HUES6 (cell line): Measurements from ENCODE around the gene GNG7.
A peak's percentile ranks its signal among the peaks of the same experiment; 100 is the strongest.

Experiments used
- H3K27ac ChIP-seq: 2 replicates; pipeline ENCODE4 v1.7.0; 2013; ENCODE audit warnings: low read depth, mild to moderate bottlenecking, low read length, inconsistent platforms
- H3K27me3 ChIP-seq: 2 replicates; pipeline ENCODE4 v1.6.1; 2013; ENCODE audit warnings: low read length; ENCODE audit not compliant: control insufficient read depth, insufficient read depth
- H3K36me3 ChIP-seq: 2 replicates; pipeline ENCODE4 v1.6.1; 2013; ENCODE audit warnings: low read length; ENCODE audit not compliant: control insufficient read depth, insufficient read depth
- H3K4me1 ChIP-seq: 2 replicates; pipeline ENCODE4 v1.6.1; 2013; ENCODE audit warnings: low read length; ENCODE audit not compliant: control insufficient read depth, insufficient read depth
- H3K4me3 ChIP-seq: 2 replicates; pipeline ENCODE4 v1.5.1; 2013; ENCODE audit warnings: low read depth, low read length
- H3K9ac ChIP-seq: one replicate; pipeline ENCODE4 v1.6.1; 2013; ENCODE audit warnings: mild to moderate bottlenecking, low read length
- H3K9me3 ChIP-seq: 2 replicates; pipeline ENCODE4 v1.6.1; 2013; ENCODE audit warnings: low read depth, low read length; ENCODE audit not compliant: control insufficient read depth, insufficient read depth

The GNG7 gene

DNA sequence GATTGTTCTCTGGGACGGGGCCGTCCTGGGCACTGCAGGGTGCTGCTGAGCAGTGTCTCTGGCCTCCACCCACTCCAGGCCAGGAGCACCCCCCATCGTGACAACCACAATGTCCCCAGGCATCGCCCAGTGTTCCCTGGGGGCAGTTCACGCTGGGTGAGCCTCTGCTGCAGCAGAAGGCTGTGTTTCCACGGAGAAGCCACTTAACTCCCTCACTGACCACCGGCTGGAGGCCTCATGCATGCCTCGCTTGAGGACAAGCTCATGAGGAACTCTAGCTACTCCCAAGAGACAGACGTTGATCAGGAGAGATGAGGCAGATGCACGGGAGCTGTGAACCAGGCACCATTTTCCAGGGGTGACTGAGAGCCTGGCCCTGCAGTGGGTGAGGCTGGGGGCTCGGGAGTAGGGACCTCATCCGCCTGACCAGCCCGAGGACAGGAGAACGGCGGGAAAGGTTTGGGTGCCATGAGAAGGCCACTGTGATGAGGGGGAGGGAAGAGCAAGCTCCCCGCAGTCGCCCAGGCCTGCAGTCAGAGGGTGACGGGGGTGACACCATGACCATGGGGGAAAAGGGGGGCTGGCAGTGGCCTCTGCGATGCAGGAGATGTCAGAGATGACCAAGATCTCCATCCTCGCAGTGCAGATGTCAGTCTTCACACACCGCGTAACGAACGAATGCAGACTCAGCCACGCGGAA, 32.2 kb upstream of the GNG7 start:
- Histone ChIP-seq H3K4me1 (peaks cover 3% of the 10 kb centered on the region; the same call in 1 of the 2 replicates), H3K36me3 (peaks cover 42% of the 10 kb centered on the region), H3K4me3 (no peak overlapping the region), H3K27me3 (no peaks in the 10 kb centered on the region), H3K27ac (no peak overlapping the region), H3K9ac (no peak overlapping the region), H3K9me3 (peaks cover 10% of the 10 kb centered on the region)

DNA sequence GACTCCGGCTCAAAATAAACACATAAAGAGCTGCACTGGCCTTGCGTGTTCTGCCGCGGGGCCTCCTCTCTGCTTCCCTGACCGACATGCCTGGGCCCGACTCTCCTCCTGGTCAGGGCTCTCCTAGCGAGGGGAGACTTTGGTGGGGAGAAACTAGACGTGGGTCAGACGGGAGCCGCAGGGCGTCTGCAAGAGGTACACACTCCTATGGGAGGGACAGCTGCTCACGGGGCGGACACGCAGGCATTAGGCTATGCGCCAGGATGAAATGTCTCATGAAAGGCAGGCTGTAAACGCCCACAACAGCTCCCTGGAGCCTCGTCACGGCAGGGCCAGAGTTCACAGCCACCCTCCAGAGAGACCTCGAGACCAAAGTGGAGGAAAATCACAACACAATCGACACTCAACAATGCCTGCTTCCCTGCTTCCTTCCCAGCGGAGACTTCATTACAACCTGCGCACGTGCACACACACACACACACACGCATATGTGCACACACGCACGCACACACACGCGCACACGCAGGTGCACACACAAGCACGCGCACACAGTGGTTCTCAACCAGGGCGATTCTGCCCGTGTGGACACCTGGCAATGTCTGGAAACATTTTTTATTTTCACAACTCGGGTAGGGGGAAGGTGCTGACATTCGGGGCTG, 31.6 kb upstream of the GNG7 start:
- Histone ChIP-seq H3K4me3 (no peak overlapping the region), H3K27ac (no peak overlapping the region), H3K4me1 (peaks cover under 1% of the 10 kb centered on the region; the same call in 1 of the 2 replicates), H3K27me3 (no peaks in the 10 kb centered on the region), H3K9ac (no peak overlapping the region), H3K9me3 (peaks cover 10% of the 10 kb centered on the region), H3K36me3 (peaks cover 42% of the 10 kb centered on the region)

DNA sequence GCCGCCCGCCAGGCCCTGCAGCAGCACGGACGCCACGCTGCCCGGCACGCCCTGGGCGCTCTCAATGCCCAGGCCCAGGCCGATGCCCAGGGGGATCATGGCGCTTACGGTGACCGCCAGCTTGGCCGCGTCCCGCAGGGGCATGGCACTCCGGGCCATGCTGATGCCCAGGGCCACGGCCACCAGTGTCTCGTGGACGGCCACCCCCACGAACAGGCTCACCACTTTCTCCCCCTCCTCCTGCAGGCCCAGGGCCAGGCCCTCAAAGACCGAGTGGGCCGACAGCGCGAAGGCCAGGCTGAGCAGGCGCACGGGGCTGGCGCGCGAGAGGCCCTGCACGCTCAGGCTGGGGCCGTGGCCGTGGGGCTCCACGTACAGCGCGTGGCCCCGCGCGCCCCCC, 30.4 kb upstream of the GNG7 start:
- H3K4me1 ChIP-seq: no peaks in the 10 kb centered on the region
- H3K4me3 ChIP-seq: no peak overlapping the region
- no peaks in the 10 kb centered on the region; the same call in 1 of the 2 replicates for H3K27me3 ChIP-seq
- H3K27ac ChIP-seq: no peak overlapping the region
- H3K36me3 ChIP-seq: peaks cover 42% of the 10 kb centered on the region
- H3K9me3 ChIP-seq: peaks cover 10% of the 10 kb centered on the region
- H3K9ac ChIP-seq: no peak overlapping the region

DNA sequence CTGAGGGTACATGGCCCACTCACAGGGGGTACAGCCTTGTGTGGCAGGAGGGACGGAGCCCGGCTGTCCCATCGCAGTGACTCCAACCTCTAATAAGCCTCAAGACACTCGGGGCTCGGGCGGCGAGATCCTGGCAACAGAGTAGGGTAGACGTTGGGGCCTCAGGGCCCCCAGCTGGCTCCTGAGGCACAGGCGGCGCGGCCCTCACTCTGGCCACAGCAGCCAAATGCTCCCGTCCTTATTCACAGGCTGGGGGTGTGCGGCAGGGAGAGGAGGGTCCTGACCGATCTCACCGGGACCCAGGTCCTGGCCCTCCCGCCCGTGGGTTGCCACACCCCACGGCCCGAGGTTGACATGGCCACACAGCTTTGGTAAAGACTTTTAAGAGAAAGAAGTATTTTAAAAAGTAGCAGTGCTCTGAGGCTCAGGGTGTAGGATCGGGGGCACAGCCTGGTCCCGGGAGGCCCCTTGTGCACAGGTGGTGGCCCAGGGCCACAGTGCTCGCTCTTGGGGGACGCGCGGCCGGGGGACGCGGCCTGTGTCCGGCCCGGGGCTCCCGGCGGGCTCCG, 29.7 kb upstream of the GNG7 start:
- Histone ChIP-seq H3K27ac (no peak overlapping the region), H3K4me1 (peaks cover 4% of the 10 kb centered on the region), H3K9ac (no peak overlapping the region), H3K36me3 (peaks cover 42% of the 10 kb centered on the region), H3K27me3 (peaks cover 4% of the 10 kb centered on the region; the same call in 1 of the 2 replicates), H3K4me3 (no peak overlapping the region), H3K9me3 (peaks cover 10% of the 10 kb centered on the region)

DNA sequence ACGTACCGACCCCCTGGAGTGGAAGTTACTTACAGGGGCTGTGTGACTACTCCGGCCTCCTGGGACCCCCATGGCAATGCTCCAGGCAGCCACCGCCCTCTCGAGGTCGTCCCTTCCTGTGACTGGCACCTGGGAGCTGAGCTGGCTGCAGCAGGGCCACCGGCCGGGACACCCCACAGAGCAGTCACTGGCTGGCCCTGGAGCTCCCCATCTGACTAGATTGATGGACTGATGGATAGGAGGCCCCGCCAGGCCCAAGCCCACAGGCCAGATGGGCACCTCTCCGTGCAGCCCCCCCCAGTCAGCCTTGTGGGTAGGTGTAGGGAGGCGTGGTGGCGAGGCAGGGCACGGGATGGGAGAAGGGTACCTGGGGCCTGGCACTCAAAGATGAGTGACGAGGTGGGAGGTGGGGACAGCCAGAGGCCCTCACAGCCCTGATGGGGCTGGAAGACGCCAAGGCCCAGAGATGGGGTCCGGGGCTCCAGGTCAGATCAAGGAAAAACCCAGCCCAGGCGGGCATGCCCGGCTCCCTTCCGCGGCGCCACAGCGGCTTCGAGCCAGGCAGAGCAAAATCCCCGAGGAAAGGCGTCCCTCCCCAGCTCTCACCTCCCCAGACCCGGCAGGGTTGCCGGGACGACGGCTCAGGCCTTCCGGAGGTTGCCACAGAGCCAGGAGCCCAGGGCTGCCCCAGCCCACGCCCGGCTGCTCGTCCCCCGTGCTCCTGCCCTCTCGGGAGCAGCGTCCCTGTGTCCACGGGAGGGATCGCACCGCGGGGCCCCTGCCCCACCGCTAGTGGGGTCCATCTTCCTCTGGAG, 28.9 kb upstream of the GNG7 start:
- peaks cover 12% of the 10 kb centered on the region; the same call in 1 of the 2 replicates for H3K27me3 ChIP-seq
- peaks cover 34% of the 10 kb centered on the region for H3K36me3 ChIP-seq
- H3K9me3 ChIP-seq: peaks cover 3% of the 10 kb centered on the region; the same call in 1 of the 2 replicates
- H3K4me3 ChIP-seq: no peak overlapping the region
- peaks cover 10% of the 10 kb centered on the region for H3K4me1 ChIP-seq
- H3K9ac ChIP-seq: no peak overlapping the region
- no peak overlapping the region for H3K27ac ChIP-seq

DNA sequence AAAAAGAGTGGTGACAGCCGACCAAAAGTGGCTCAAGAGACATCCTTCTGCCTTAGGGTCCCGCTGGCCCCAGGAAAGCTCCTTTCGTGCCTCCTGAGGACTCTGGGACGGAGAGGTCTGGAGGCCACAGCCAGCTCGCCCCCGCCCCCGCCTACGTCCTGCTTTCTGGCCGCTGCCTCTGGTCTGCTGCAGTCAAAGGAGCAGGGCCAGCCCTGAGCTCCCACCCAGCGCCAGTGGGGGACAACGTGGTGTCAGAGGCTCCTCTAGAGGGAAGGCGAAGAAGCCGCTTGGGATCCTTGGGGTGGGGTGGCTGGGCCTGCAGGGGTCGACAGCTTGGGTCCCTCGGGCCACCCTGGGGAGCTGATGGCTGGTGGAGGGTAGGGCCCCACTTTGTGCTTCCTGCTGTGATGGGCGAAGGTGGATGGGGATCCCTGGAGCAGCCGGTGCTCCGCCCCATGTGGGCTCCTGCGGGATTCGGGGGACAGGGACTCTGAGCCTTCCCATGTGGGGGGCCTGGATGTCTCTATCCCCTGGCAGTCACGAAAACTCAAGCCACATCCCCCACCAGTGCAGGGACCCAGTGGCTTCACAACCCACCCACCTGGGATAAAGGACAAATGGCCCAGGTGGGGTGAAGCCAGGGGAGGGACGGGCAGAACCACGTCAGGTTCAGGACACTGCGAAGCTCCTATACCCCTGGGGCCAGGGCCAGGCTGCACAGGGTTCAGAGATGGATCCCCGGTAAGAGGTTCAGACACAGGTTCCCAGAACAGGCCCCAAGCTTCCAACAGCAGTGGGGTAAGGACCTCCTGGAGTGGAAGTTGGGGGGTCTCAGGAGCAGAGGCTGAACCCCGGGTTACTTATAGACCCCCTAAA, 27.7 kb upstream of the GNG7 start:
- no peaks in the 10 kb centered on the region for H3K9me3 ChIP-seq
- no peak overlapping the region for H3K27ac ChIP-seq
- H3K36me3 ChIP-seq: peaks cover 22% of the 10 kb centered on the region
- peaks cover 10% of the 10 kb centered on the region for H3K4me1 ChIP-seq
- H3K9ac ChIP-seq: no peak overlapping the region
- H3K27me3 ChIP-seq: peaks cover 12% of the 10 kb centered on the region; the same call in 1 of the 2 replicates
- H3K4me3 ChIP-seq: no peak overlapping the region

DNA sequence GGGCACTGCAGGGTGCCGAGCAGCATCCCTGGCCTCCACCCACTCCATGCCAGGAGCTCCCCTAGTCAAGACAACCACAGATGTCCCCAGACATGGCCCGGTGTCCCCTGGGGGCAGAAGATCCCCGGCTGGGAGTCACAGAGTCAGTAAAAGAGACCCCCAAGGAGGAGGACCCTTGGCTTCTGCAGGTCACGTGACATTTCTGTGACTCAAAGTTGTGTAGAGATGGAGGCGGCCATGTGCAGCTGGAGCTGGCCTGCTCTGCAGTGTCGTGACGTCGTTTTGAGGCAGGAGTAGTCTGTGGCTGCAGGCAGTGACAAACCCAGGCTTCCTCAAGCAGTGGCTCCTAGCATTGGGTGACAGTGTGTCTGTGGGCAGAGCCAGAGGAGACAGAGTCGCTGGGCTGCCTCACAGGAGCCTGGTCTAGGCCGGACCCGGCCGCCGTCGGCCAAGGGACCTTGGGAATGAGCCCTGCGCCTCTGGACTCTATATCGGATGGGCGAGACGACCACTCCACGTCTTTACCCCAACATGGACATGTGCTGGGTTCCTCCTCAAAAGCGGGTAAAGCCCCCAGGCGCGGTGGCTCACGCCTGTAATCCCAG, 26.4 kb upstream of the GNG7 start:
- H3K27me3 ChIP-seq: peaks cover 12% of the 10 kb centered on the region; the same call in 1 of the 2 replicates
- H3K27ac ChIP-seq: no peak overlapping the region
- H3K9me3 ChIP-seq: no peaks in the 10 kb centered on the region
- peaks cover 10% of the 10 kb centered on the region for H3K4me1 ChIP-seq
- peaks cover 10% of the 10 kb centered on the region for H3K36me3 ChIP-seq
- H3K9ac ChIP-seq: no peak overlapping the region
- no peak overlapping the region for H3K4me3 ChIP-seq

DNA sequence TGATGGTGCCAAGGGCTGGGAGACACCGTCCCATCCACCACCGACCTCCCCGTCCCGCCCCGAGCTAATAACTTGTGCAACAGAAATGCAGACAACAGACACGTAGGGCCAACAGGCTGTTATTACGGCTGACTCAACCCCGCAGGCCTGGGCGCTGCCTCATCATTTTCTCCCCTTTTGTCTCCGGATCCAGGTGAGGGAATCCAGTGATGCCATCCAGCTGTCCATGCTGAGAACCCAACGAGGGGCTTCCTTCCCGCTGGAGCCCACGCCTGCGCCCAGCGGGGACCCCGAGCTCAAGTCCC, 25.1 kb upstream of the GNG7 start:
- Histone ChIP-seq H3K9ac (no peak overlapping the region), H3K27ac (no peak overlapping the region)

DNA sequence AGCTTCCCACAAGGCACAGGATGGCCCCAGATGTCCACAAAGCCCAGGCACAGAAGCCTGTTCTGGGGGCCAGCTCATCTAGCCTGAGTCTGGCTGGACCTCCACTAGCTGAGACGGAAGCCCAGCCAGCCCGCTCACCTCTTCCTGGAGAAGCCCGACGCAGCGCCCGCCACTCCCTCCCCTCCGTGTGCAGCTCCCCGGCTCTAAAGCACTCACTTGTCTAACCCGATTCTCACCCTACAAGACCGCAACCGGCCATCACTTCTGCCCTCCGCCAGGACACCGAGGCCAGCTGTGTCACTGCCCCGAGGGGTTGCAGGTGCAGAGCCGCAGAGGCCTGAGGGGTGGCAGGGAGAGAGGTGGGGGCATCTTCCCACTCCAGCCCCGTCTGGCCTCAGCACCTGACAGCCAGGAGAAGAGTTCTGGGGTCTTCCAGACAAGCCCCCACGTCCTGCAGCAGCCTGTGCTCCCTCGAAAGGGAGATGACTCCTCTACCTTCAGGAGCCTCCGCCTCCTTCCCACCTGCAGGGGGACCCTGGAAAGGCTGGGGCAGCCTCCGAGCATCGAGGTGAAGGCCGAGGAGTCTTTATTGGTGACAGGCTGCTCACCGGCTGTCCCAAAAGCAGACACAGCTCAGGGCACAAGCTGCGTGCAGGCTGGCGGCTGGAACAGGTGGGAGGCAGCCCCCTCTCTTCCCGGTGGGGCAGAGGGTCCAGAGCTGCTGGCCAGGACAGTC, 24.6 kb upstream of the GNG7 start:
- Histone ChIP-seq H3K27me3 (peaks cover 21% of the 10 kb centered on the region), H3K36me3 (no peaks in the 10 kb centered on the region), H3K27ac (no peak overlapping the region), H3K9ac (peak overlapping the region; percentile 26), H3K9me3 (no peaks in the 10 kb centered on the region), H3K4me3 (0 out of 2 replicates have a peak overlapping the region, but pooled peaks have one; percentile 3), H3K4me1 (peaks cover 13% of the 10 kb centered on the region)

More for the DNA sequence above, 25.1 kb upstream of the GNG7 start:
- H3K4me3 ChIP-seq: no peak overlapping the region
- peaks cover 16% of the 10 kb centered on the region for H3K27me3 ChIP-seq
- peaks cover under 1% of the 10 kb centered on the region for H3K36me3 ChIP-seq
- H3K4me1 ChIP-seq: peaks cover 13% of the 10 kb centered on the region
- no peaks in the 10 kb centered on the region for H3K9me3 ChIP-seq
